HCT116 (cell line): Measurements from ENCODE around the gene KLHL25. TPM values are rescaled to one million over a fixed set of nuclear protein-coding genes. Genes with fewer than 3 reads are reported as not detected.

Experiments
- ATAC-seq: fragments of 200-7000 bp; cut with Tn5 transposase; 2 replicates; pipeline ENCODE4 v1.9.1; 2020; ENCODE audit warnings: mild to moderate bottlenecking, moderate library complexity
- BruUV-seq: library from RNA; stranded (reverse); fragments of 400-500 nt; replicated peaks from 2 replicates; lab custom pipeline; 2021; lab: Mats Ljungman, UMichigan
- CTCF ChIA-PET: fragments of 300-600 bp; sonication (Branson Sonifier 250); formaldehyde crosslinking; loops from one replicate; lab custom pipeline; 2021; ENCODE audit warnings: antibody characterized with exemption; lab: Charles Lee
- POLR2A ChIA-PET: fragments of 300-600, 350-600 bp; sonication (Branson Sonifier 250); formaldehyde crosslinking; loops from one replicate; lab custom pipeline; 2021; ENCODE audit warnings: antibody characterized with exemption; lab: Charles Lee
- RAD21 ChIA-PET, 2 experiments: fragments of 300-600 bp; sonication (Branson Sonifier 250); formaldehyde crosslinking; loops; one replicate each; lab custom pipeline; 2023; ENCODE audit warnings: low total read pairs in 2 of 2; ENCODE audit not compliant: uncharacterized antibody in 2 of 2, unreplicated experiment in 2 of 2, low non-redundant PET in 1 of 2; lab: Charles Lee
- DNase-seq: peaks from one replicate; pipeline ENCODE4 v3.0.0-alpha.2; 2010; ENCODE audit warnings: low read depth, low spot score
- H2AFZ ChIP-seq: fragments of 200-600 bp; shearing (Covaris generic), sonication (generic); 2 replicates; pipeline ENCODE4 v1.6.1; 2017; ENCODE audit warnings: low read depth, mixed run types, mixed read lengths, antibody characterized with exemption, low read length; ENCODE audit not compliant: poor library complexity, severe bottlenecking
- H3K27ac ChIP-seq: 2 replicates; pipeline ENCODE4 v1.5.1; 2012; ENCODE audit warnings: low read depth, low read length
- H3K27me3 ChIP-seq: fragments of 200-600 bp; sonication (generic); 2 replicates; pipeline ENCODE4 v1.6.1; 2016; ENCODE audit warnings: mixed run types, low read length, mixed read lengths; ENCODE audit not compliant: insufficient read depth
- H3K36me3 ChIP-seq, 2 experiments: fragments of 200-500 bp in 1 of 2; fragments of 200-600 bp in 1 of 2; sonication (Bioruptor generic) in 1 of 2; sonication (generic) in 1 of 2; 2 replicates each; pipeline versions ENCODE4 v1.5.1 to v1.6.1; 2014 to 2016; ENCODE audit warnings: low read length in 2 of 2, inconsistent platforms in 1 of 2, mixed read lengths in 1 of 2, mixed run types in 1 of 2; ENCODE audit not compliant: insufficient read depth in 2 of 2, control insufficient read depth in 1 of 2
- H3K4me1 ChIP-seq, 2 experiments: fragments of 200-600 bp in 1 of 2; sonication (generic) in 1 of 2; 2 replicates each; pipeline versions ENCODE4 v1.5.1 to v1.6.1; 2012 to 2017; ENCODE audit warnings: low read length in 2 of 2, inconsistent platforms in 1 of 2, mild to moderate bottlenecking in 1 of 2, mixed read lengths in 1 of 2, mixed run types in 1 of 2, moderate library complexity in 1 of 2; ENCODE audit not compliant: insufficient read depth in 2 of 2, control insufficient read depth in 1 of 2
- H3K4me2 ChIP-seq: fragments of 200-600 bp; sonication (generic); 2 replicates; pipeline ENCODE4 v1.6.1; 2017; ENCODE audit warnings: mixed run types, low read length, mixed read lengths
- H3K4me3 ChIP-seq, 2 experiments: fragments of 200-600 bp in 1 of 2; sonication (generic) in 1 of 2; replicated peaks in 1 of 2; 2 replicates each; pipeline ENCODE4 v1.5.1; 2011 to 2016; ENCODE audit warnings: low read length in 2 of 2, control low read depth in 1 of 2, low read depth in 1 of 2, mild to moderate bottlenecking in 1 of 2, mixed read lengths in 1 of 2, mixed run types in 1 of 2
- H3K79me2 ChIP-seq: fragments of 200-600 bp; sonication (generic); 2 replicates; pipeline ENCODE4 v1.6.1; 2017; ENCODE audit warnings: mild to moderate bottlenecking, mixed run types, low read length, moderate library complexity, mixed read lengths; ENCODE audit not compliant: insufficient read depth
- H3K9ac ChIP-seq: fragments of 200-600 bp; sonication (generic); 2 replicates; pipeline ENCODE4 v1.6.1; 2016; ENCODE audit warnings: low read length, mixed read lengths
- H3K9me2 ChIP-seq: fragments of 200-600 bp; sonication (generic), shearing (Covaris generic); 2 replicates; pipeline ENCODE4 v1.6.1; 2017; ENCODE audit warnings: mixed run types, mild to moderate bottlenecking, moderate library complexity; ENCODE audit not compliant: insufficient read depth
- H3K9me3 ChIP-seq, 2 experiments: fragments of 200-500 bp in 1 of 2; fragments of 200-600 bp in 1 of 2; sonication (Bioruptor generic) in 1 of 2; sonication (generic) in 1 of 2; 2 replicates each; pipeline ENCODE4 v1.6.1; 2014 to 2017; ENCODE audit warnings: low read length in 2 of 2, mixed read lengths in 2 of 2, inconsistent platforms in 1 of 2, low read depth in 1 of 2, mild to moderate bottlenecking in 1 of 2, mixed run types in 1 of 2, moderate library complexity in 1 of 2; ENCODE audit not compliant: control insufficient read depth in 1 of 2, insufficient read depth in 1 of 2
- H4K20me1 ChIP-seq: fragments of 200-600 bp; sonication (generic), shearing (Covaris generic); 2 replicates; pipeline ENCODE4 v1.6.1; 2017; ENCODE audit warnings: mixed run types, mild to moderate bottlenecking, moderate library complexity; ENCODE audit not compliant: insufficient read depth
- ATF3 ChIP-seq: IDR thresholded peaks from 2 replicates; pipeline ENCODE4 v1.6.1; 2012
- CEBPB ChIP-seq: IDR thresholded peaks from 2 replicates; pipeline ENCODE4 v1.6.1; 2012; ENCODE audit warnings: low read depth
- CTCF ChIP-seq, 3 experiments: fragments of 200-600 bp in 1 of 3; sonication (generic) in 1 of 3; IDR thresholded peaks in 2 of 3; conservative IDR thresholded peaks in 1 of 3; 2 replicates each; pipeline ENCODE4 v1.5.1; 2012 to 2017; ENCODE audit warnings: low read depth in 2 of 3, low read length in 2 of 3, antibody characterized with exemption in 1 of 3, borderline replicate concordance in 1 of 3, control low read depth in 1 of 3, mild to moderate bottlenecking in 1 of 3, mixed read lengths in 1 of 3, mixed run types in 1 of 3, moderate library complexity in 1 of 3; ENCODE audit not compliant: insufficient read depth in 1 of 3
- EGR1 ChIP-seq: IDR thresholded peaks from 2 replicates; pipeline ENCODE4 v1.6.1; 2012; ENCODE audit warnings: low read depth
- EZH2 ChIP-seq: fragments of 200-600 bp; sonication (generic); IDR thresholded peaks from 2 replicates; pipeline ENCODE4 v1.6.1; 2017; ENCODE audit warnings: antibody characterized with exemption, mixed run types
- POLR2A ChIP-seq: IDR thresholded peaks from 2 replicates; pipeline ENCODE4 v1.7.0; 2011; ENCODE audit warnings: borderline replicate concordance; ENCODE audit not compliant: insufficient read depth, insufficient read length; ENCODE audit errors: extremely low read depth
- POLR2AphosphoS5 ChIP-seq: IDR thresholded peaks from 2 replicates; pipeline ENCODE4 v1.6.1; 2011; ENCODE audit warnings: mild to moderate bottlenecking, low read depth, low read length, moderate library complexity
- REST ChIP-seq: IDR thresholded peaks from 2 replicates; pipeline ENCODE4 v1.6.1; 2012; ENCODE audit warnings: low read depth
- SIN3A ChIP-seq: IDR thresholded peaks from 2 replicates; pipeline ENCODE4 v1.6.1; 2012; ENCODE audit warnings: low read depth
- ZBTB33 ChIP-seq: IDR thresholded peaks from 2 replicates; pipeline ENCODE4 v1.6.1; 2011; ENCODE audit warnings: mild to moderate bottlenecking, low read length, moderate library complexity; ENCODE audit not compliant: insufficient replicate concordance; ENCODE audit errors: extremely low read depth
- ZNF274 ChIP-seq: fragments of 200-500 bp; sonication (Bioruptor generic); IDR thresholded peaks from 2 replicates; pipeline ENCODE4 v1.6.1; 2014; ENCODE audit warnings: mild to moderate bottlenecking, low read depth, low read length, inconsistent platforms
- intact Hi-C: fragments of 100-400 bp; cut with micrococcal nuclease; formaldehyde crosslinking; loops from 2 replicates; pipeline ENCODE4 v1.10.0; 2022
- total RNA-seq: library from RNA; stranded (reverse); gene quantifications from one replicate; pipeline ENCODE4 v1.2.1, GENCODE V29; 2021; ENCODE audit not compliant: unreplicated experiment

KLHL25 gene
- total RNA-seq, 1 experiment from 2014 or later, result 5.3 TPM

GRCh38 chr15:85754989-85755388, 39.7 kb downstream of the KLHL25 start:
- DNase-seq (no peak), ATAC-seq (no peak)
- no peaks in the 10 kb centered on the region; a peak in 1 of 4 replicates for H3K36me3 ChIP-seq
- H3K4me2 ChIP-seq, result no peak overlapping the region
- no peaks in the 10 kb centered on the region for H4K20me1 ChIP-seq
- H3K27me3 ChIP-seq, result no peaks in the 10 kb centered on the region
- CTCF ChIA-PET, result interaction anchor here (0.6 kb wide), 1 partner anchor 20 kb away, joined by 4 read pairs; no protein-coding TSS in a partner anchor
- H3K9ac ChIP-seq, result no peak overlapping the region
- H3K79me2 ChIP-seq, result no peaks in the 10 kb centered on the region
- H3K9me3 ChIP-seq, result no peaks in the 10 kb centered on the region
- no peak overlapping the region for H3K27ac ChIP-seq
- POLR2A ChIA-PET, result no interaction called here
- no peaks in the 10 kb centered on the region for H3K9me2 ChIP-seq
- intact Hi-C loops, result no loop called here
- H2AFZ ChIP-seq, result no peak overlapping the region
- TF ChIP-seq REST, result no peak
- no peak for TF ChIP-seq ZNF274
- RAD21 ChIA-PET, result no interaction called here
- no peak overlapping the region for H3K4me3 ChIP-seq
- no peaks in the 10 kb centered on the region for H3K4me1 ChIP-seq
- no TSS peak for BruUV-seq

- DNase-seq (no peak), ATAC-seq (no peak)
- Histone ChIP-seq H3K9ac (no peak overlapping the region), H3K9me2 (no peaks in the 10 kb centered on the region), H4K20me1 (no peaks in the 10 kb centered on the region), H3K9me3 (no peaks in the 10 kb centered on the region), H3K79me2 (no peaks in the 10 kb centered on the region), H2AFZ (no peak overlapping the region), H3K27me3 (no peaks in the 10 kb centered on the region), H3K4me3 (no peak overlapping the region), H3K4me2 (no peak overlapping the region), H3K27ac (no peak overlapping the region), H3K4me1 (no peaks in the 10 kb centered on the region), H3K36me3 (no peaks in the 10 kb centered on the region; a peak in 1 of 4 replicates)
- ChIA-PET RAD21 (no interaction called here), CTCF (no interaction called here), POLR2A (no interaction called here)
- intact Hi-C loops, result no loop called here
- BruUV-seq, result no TSS peak
- TF ChIP-seq POLR2A, result no peak
- TF ChIP-seq CTCF (IDR thresholded peaks at IDR 0.05 in 2 of 3, conservative IDR thresholded peaks at IDR 0.05 in 1 of 3; ENCODE audit: borderline replicate concordance in 1 of 3, insufficient read depth in 1 of 3, low read depth in 2 of 3, low read length in 2 of 3), result no peak
- TF ChIP-seq CEBPB, result no peak
- no peak for TF ChIP-seq POLR2AphosphoS5
- no peak for TF ChIP-seq EGR1
- TF ChIP-seq ATF3, result no peak
- no peak for TF ChIP-seq ZBTB33
- TF ChIP-seq EZH2, result no peak
- no peak for TF ChIP-seq SIN3A
Measured at GRCh38 chr15:85753791-85754452, 40.8 kb downstream of the KLHL25 start.
